Left hindlimb (tissue), 1 donor: Measurements from ENCODE around the gene STK39.

Experiments used
- DNase-seq: peaks from one replicate; pipeline ENCODE4 v3.0.0-alpha.2; 2018

STK39 gene

GRCh38 chr2:168033966-168034365 lies 213.4 kb downstream of the STK39 start:
- DNase-seq, result no peak

- DNase-seq, result no peak
Observed at GRCh38 chr2:168032091-168032490, 215.3 kb downstream of the STK39 start.

GRCh38 chr2:168030862-168031624 lies 216.4 kb downstream of the STK39 start:
- DNase-seq, result no peak

- DNase-seq, result no peak
Observed at GRCh38 chr2:168029071-168029470, 218.3 kb downstream of the STK39 start.

GRCh38 chr2:168028362-168028761 lies 219.0 kb downstream of the STK39 start:
- no peak for DNase-seq

- DNase-seq, result no peak
Observed at GRCh38 chr2:168025487-168026202, 221.8 kb downstream of the STK39 start.

GRCh38 chr2:168024459-168024858 lies 222.9 kb downstream of the STK39 start:
- DNase-seq, result no peak

- no peak for DNase-seq
Observed at GRCh38 chr2:168021800-168022587, 225.4 kb downstream of the STK39 start.

GRCh38 chr2:168015274-168015953 lies 232.0 kb downstream of the STK39 start:
- no peak for DNase-seq

GRCh38 chr2:168009900-168010299 lies 237.5 kb downstream of the STK39 start:
- no peak for DNase-seq

GRCh38 chr2:168008646-168009195 lies 238.7 kb downstream of the STK39 start:
- DNase-seq, result no peak

GRCh38 chr2:168006498-168006897 lies 240.9 kb downstream of the STK39 start:
- no peak for DNase-seq

- DNase-seq, result no peak
Observed at GRCh38 chr2:168005586-168005985, 241.8 kb downstream of the STK39 start.

GRCh38 chr2:168003876-168004275 lies 243.5 kb downstream of the STK39 start:
- no peak for DNase-seq

GRCh38 chr2:168002021-168002553 lies 245.3 kb downstream of the STK39 start:
- no peak for DNase-seq

GRCh38 chr2:167992278-167992677 lies 255.1 kb downstream of the STK39 start:
- DNase-seq, result no peak

- no peak for DNase-seq
Observed at GRCh38 chr2:167990062-167990461, 257.3 kb downstream of the STK39 start.

GRCh38 chr2:167988296-167988695 lies 259.1 kb downstream of the STK39 start:
- DNase-seq, result no peak

- DNase-seq, result no peak
Observed at GRCh38 chr2:167987558-167987957, 259.8 kb downstream of the STK39 start.

GRCh38 chr2:167987026-167987425 lies 260.4 kb downstream of the STK39 start:
- DNase-seq, result no peak

GRCh38 chr2:167986223-167986622 lies 261.2 kb downstream of the STK39 start:
- DNase-seq, result no peak

GRCh38 chr2:167981945-167982344 lies 265.4 kb downstream of the STK39 start:
- no peak for DNase-seq
